ENCODE data around the gene RGS6. TPM values are rescaled to one million over a fixed set of nuclear protein-coding genes. Genes with fewer than 3 reads are reported as not detected.

Gene RGS6
- total RNA-seq, 2 experiments from 2014 or later = not detected

- Histone ChIP-seq H3K4me1 (ENCODE audit: insufficient read depth, low read length) (no peaks in the 10 kb centered on the region), H3K27me3 (ENCODE audit: control insufficient read depth in 1 of 2, insufficient read depth in 2 of 2, low read length in 2 of 2) (no peaks in the 10 kb centered on the region), H3K36me3 (ENCODE audit: insufficient read depth, low read length) (no peaks in the 10 kb centered on the region), H3K27ac (ENCODE audit: low read depth in 1 of 2, low read length in 2 of 2) (no peak overlapping the region), H3K9me3 (ENCODE audit: control insufficient read depth in 1 of 2, insufficient read depth in 1 of 2, low read length in 2 of 2) (peaks cover 0 to 6% of the 10 kb centered on the region in 2 experiments), H3K4me3 (ENCODE audit: low read length) (no peak overlapping the region)
- Mint-ChIP-seq H3K27me3 (peaks cover under 1% of the 10 kb centered on the region), H3K9me3 (no peaks in the 10 kb centered on the region), H3K4me1 (ENCODE audit: low read depth) (no peaks in the 10 kb centered on the region), H3K27ac (no peak overlapping the region), H3K36me3 (ENCODE audit: low read depth) (no peaks in the 10 kb centered on the region), H3K4me3 (no peak overlapping the region)
- POLR2A ChIA-PET = no interaction called here
- ATAC-seq (ENCODE audit: poor library complexity) (no peak), DNase-seq (no peak)
- intact Hi-C loops (cut with DNase I, micrococcal nuclease) = loop anchor here in 1 of 2 experiments (10.0 kb wide), 1 partner anchor 1530 kb away; no protein-coding TSS in a partner anchor
- no peak for TF ChIP-seq CTCF (IDR thresholded peaks at IDR 0.05)
- CTCF ChIA-PET = no interaction called here
Measured at GRCh38 chr14:72275242-72275641, 343.0 kb downstream of the RGS6 start.

GRCh38 chr14:72278316-72278715 is 346.1 kb downstream of the RGS6 start:
- intact Hi-C loops (cut with DNase I, micrococcal nuclease) = loop anchor here in 1 of 2 experiments (10.0 kb wide), 1 partner anchor 1534 kb away; no protein-coding TSS in a partner anchor
- DNase-seq (no peak), ATAC-seq (ENCODE audit: poor library complexity) (no peak)
- no peaks in the 10 kb centered on the region for H3K36me3 ChIP-seq (ENCODE audit: insufficient read depth, low read length)
- peaks cover 4% of the 10 kb centered on the region for H3K9me3 Mint-ChIP-seq
- no peak overlapping the region for H3K4me3 Mint-ChIP-seq
- H3K4me1 Mint-ChIP-seq (ENCODE audit: low read depth) = no peaks in the 10 kb centered on the region
- H3K27ac ChIP-seq (ENCODE audit: low read depth in 1 of 2, low read length in 2 of 2) = no peak overlapping the region
- no peak overlapping the region for H3K4me3 ChIP-seq (ENCODE audit: low read length)
- no peaks in the 10 kb centered on the region for H3K36me3 Mint-ChIP-seq (ENCODE audit: low read depth)
- no peaks in the 10 kb centered on the region for H3K27me3 Mint-ChIP-seq
- ChIA-PET POLR2A (no interaction called here), CTCF (no interaction called here)
- no peaks in the 10 kb centered on the region for H3K27me3 ChIP-seq (ENCODE audit: control insufficient read depth in 1 of 2, insufficient read depth in 2 of 2, low read length in 2 of 2)
- no peaks in the 10 kb centered on the region for H3K4me1 ChIP-seq (ENCODE audit: insufficient read depth, low read length)
- peaks cover 0 to 6% of the 10 kb centered on the region in 2 experiments for H3K9me3 ChIP-seq (ENCODE audit: control insufficient read depth in 1 of 2, insufficient read depth in 1 of 2, low read length in 2 of 2)
- no peak overlapping the region for H3K27ac Mint-ChIP-seq
- no peak for TF ChIP-seq CTCF (IDR thresholded peaks at IDR 0.05)

DNA sequence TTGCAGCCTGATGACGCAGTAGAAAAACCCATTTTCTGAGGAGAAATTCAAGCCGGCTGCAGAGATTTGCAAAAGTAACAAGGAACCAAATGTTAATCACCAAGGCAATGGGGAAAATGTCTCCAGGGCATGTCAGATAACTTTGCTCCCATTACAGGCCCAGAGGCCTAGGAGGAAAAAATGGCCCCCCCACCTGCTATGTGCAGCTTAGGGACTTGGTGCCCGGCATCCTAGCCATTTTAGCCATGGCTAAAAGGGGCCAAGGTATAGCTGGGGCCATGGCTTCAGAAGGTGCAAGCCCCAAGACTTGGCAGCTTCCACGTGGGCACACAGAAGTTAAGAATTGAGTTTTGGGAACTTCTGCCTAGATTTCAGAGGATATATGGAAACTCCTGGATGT is 351.9 kb downstream of the RGS6 start:
- intact Hi-C loops (cut with DNase I, micrococcal nuclease) = no loop called here
- H3K4me1 ChIP-seq (ENCODE audit: insufficient read depth, low read length) = no peaks in the 10 kb centered on the region
- Mint-ChIP-seq H3K4me1 (ENCODE audit: low read depth) (no peaks in the 10 kb centered on the region), H3K4me3 (no peak overlapping the region), H3K36me3 (ENCODE audit: low read depth) (no peaks in the 10 kb centered on the region), H3K27ac (no peak overlapping the region), H3K27me3 (no peaks in the 10 kb centered on the region), H3K9me3 (peaks cover 18% of the 10 kb centered on the region)
- ATAC-seq (ENCODE audit: poor library complexity) = no peak
- TF ChIP-seq CTCF (IDR thresholded peaks at IDR 0.05) = no peak
- no peaks in the 10 kb centered on the region for H3K27me3 ChIP-seq (ENCODE audit: control insufficient read depth in 1 of 2, insufficient read depth in 2 of 2, low read length in 2 of 2)
- H3K36me3 ChIP-seq (ENCODE audit: insufficient read depth, low read length) = no peaks in the 10 kb centered on the region
- H3K27ac ChIP-seq (ENCODE audit: low read depth in 1 of 2, low read length in 2 of 2) = no peak overlapping the region
- peaks cover 12 to 18% of the 10 kb centered on the region in 2 experiments for H3K9me3 ChIP-seq (ENCODE audit: control insufficient read depth in 1 of 2, insufficient read depth in 1 of 2, low read length in 2 of 2)
- no peak overlapping the region for H3K4me3 ChIP-seq (ENCODE audit: low read length)
- no peak for DNase-seq
- ChIA-PET POLR2A (no interaction called here), CTCF (no interaction called here)

Data from CD4-positive, alpha-beta T cell (primary cell).